BJ (cell line): ENCODE results near the gene SLC25A41. TPM values are rescaled to one million over a fixed set of nuclear protein-coding genes. Genes with fewer than 3 reads are reported as not detected.

Experiments used
- CTCF ChIA-PET: fragments of 350-600 bp; formaldehyde crosslinking; extraction: SDS; loops from one replicate; lab custom pipeline; 2021; ENCODE audit warnings: antibody characterized with exemption, inconsistent platforms; lab: Yijun Ruan, JAX
- POLR2A ChIA-PET: fragments of 300-600 bp; sonication (Branson Sonifier 250); formaldehyde crosslinking; extraction: SDS; loops from one replicate; lab custom pipeline; 2021; ENCODE audit warnings: antibody characterized with exemption; lab: Charles Lee
- DNase-seq: peaks from one replicate; pipeline ENCODE4 v3.0.0-alpha.2; 2011; ENCODE audit warnings: low read depth
- H3K27me3 ChIP-seq: 2 replicates; pipeline ENCODE4 v1.6.0; 2011; ENCODE audit warnings: low read length; ENCODE audit not compliant: control insufficient read depth, insufficient read depth
- H3K36me3 ChIP-seq: 2 replicates; pipeline ENCODE4 v1.5.1; 2011; ENCODE audit warnings: low read length; ENCODE audit not compliant: control insufficient read depth, insufficient read depth
- H3K4me3 ChIP-seq: 2 replicates; pipeline ENCODE4 v1.5.1; 2011; ENCODE audit warnings: low read depth, mild to moderate bottlenecking, control low read depth, low read length
- CTCF ChIP-seq: IDR thresholded peaks from 2 replicates; pipeline ENCODE4 v1.5.1; 2011; ENCODE audit warnings: low read depth, mild to moderate bottlenecking, control low read depth, inconsistent platforms, low read length, moderate library complexity; ENCODE audit not compliant: insufficient read depth
- polyA plus RNA-seq: library from polyadenylated mRNA; depleted of rRNA; stranded (reverse); fragments of >200 nt; gene quantifications from 2 replicates; pipeline ENCODE4 v1.2.3, GENCODE V29; 2011

Gene SLC25A41
- polyA plus RNA-seq, 1 experiment, result 0.05 TPM

- Histone ChIP-seq H3K4me3 (no peak overlapping the region), H3K27me3 (peaks cover 1% of the 10 kb centered on the region), H3K36me3 (no peaks in the 10 kb centered on the region)
- CTCF ChIA-PET, result no interaction called here
- TF ChIP-seq CTCF, result no peak
- no peak for DNase-seq
- POLR2A ChIA-PET, result no interaction called here
These were observed 40.1 kb upstream of the SLC25A41 start for GRCh38 chr19:6473647-6474046.

GRCh38 chr19:6472713-6473112 lies 39.1 kb upstream of the SLC25A41 start:
- no peak for TF ChIP-seq CTCF
- no peak for DNase-seq
- ChIA-PET CTCF (interaction anchor here (0.6 kb wide), 2 partner anchors 12 to 159 kb away, joined by 3 to 5 read pairs; no protein-coding TSS in a partner anchor), POLR2A (no interaction called here)
- H3K36me3 ChIP-seq, result no peaks in the 10 kb centered on the region
- H3K27me3 ChIP-seq, result peaks cover 1% of the 10 kb centered on the region
- H3K4me3 ChIP-seq, result no peak overlapping the region

GRCh38 chr19:6471076-6471475 lies 37.5 kb upstream of the SLC25A41 start:
- no peak for TF ChIP-seq CTCF
- Histone ChIP-seq H3K27me3 (peaks cover 1% of the 10 kb centered on the region), H3K4me3 (no peak overlapping the region), H3K36me3 (no peaks in the 10 kb centered on the region)
- POLR2A ChIA-PET, result no interaction called here
- no peak for DNase-seq
- CTCF ChIA-PET, result interaction anchor here (0.5 kb wide), 1 partner anchor 107 kb away, joined by 3 read pairs; no protein-coding TSS in a partner anchor

- DNase-seq, result no peak
- POLR2A ChIA-PET, result no interaction called here
- no peaks in the 10 kb centered on the region for H3K36me3 ChIP-seq
- H3K4me3 ChIP-seq, result no peak overlapping the region
- H3K27me3 ChIP-seq, result peaks cover 6% of the 10 kb centered on the region
- CTCF ChIA-PET, result interaction anchor here (1.2 kb wide), 1 partner anchor 46 kb away, joined by 3 read pairs; no protein-coding TSS in a partner anchor
- no peak for TF ChIP-seq CTCF
These were observed 36.6 kb upstream of the SLC25A41 start for GRCh38 chr19:6470173-6470572.

- DNase-seq, result no peak
- no peak overlapping the region for H3K4me3 ChIP-seq
- H3K36me3 ChIP-seq, result no peaks in the 10 kb centered on the region
- ChIA-PET CTCF (no interaction called here), POLR2A (no interaction called here)
- H3K27me3 ChIP-seq, result peaks cover 8% of the 10 kb centered on the region
- TF ChIP-seq CTCF, result no peak
These were observed 33.8 kb upstream of the SLC25A41 start for GRCh38 chr19:6467384-6467783.
